HG02610 (cell line): ENCODE results near the gene TDRD5.
"Not testable (repeated sequence)": the region's sequence is repeated elsewhere in the genome, so short reads cannot be mapped to it uniquely, and the experiment has no call there.

Source experiments
- ATAC-seq: cut with Tn5 transposase; IDR thresholded peaks from one replicate; pipeline ENCODE4 v1.9.1; 2021; ENCODE audit warnings: mild to moderate bottlenecking, moderate library complexity; ENCODE audit not compliant: unreplicated experiment

Gene TDRD5

DNA sequence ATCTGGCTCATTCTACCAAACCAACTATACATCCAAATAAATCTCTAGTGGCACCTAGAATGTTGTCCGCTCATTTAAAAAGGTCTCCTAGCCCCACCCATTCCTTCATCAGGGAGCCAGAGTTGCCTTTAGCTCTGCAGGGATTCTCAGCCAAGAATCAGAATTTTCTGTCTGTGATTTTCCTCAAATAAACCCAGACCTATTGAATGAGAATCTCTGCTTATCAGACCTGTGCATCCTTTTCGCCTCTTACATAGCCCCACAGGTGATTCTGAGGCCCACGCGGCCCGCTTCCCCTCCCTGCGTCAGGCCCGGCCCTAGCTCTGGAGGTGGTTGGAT is 410 bp upstream of the TDRD5 start:
- ATAC-seq = no peak

DNA sequence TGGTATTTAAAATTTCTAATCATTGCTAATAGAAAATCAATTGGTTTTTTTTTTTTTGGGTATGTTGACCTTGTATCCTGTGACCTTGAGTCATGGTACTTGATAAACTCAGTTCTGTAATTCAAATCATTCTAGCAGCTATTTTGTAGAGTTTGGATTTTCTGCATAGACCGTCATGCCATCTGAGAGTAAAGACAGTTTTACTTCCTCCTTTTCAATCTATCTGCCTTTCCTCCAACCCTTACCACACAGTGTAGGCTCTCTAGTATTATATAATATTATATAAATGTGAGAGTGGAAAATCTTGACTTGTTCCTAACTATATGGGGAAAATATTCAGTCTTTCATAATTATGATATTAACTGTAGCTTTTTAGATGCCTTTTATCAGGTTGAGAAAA is 7.0 kb downstream of the TDRD5 start:
- ATAC-seq = no peak

DNA sequence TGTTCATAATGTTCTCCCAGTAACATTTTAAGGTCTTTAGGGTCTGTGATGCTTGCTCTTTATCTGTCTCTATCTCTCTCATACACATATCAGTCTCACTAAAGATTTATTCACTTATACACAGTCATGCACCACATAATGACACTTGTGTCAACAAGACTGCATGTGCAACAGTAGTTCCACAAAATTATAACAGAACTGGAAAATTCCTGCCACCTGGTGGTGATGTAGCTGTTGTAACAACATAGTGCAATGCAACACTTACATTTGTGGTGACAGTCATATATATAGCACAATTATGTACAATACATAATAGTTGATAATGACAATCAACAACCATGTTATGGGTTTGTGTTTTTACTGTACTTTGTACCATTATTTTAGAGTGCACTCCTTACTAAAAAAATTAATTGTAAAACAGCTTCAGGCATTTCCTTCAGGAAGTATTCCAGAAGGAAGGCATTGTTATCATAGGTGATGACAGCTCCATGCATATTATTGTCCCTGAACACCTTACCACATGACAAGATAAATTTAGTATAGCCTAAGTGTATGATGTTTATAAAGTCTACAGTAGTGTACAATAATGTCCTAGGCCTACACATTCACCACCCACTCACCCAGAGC is 8.1 kb downstream of the TDRD5 start:
- no peak for ATAC-seq

DNA sequence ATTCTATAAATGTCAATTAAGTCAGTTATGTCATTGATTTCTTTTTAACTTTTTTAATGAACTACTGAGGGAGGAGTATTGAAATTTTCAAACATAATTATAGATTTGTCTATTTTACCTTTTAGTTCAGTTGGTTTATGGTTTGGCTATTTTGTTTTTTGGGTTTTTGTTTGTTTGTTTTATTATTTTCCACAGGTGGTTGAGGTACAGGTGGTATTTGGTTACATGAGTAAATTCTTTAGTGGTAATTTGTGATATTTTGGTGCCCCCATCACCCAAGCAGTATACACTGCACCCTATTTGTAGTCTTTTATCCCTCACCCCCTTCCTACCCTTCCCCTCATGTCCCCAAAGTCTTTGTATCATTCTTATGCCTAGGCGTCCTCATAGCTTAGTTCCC is 9.5 kb downstream of the TDRD5 start:
- no peak for ATAC-seq

DNA sequence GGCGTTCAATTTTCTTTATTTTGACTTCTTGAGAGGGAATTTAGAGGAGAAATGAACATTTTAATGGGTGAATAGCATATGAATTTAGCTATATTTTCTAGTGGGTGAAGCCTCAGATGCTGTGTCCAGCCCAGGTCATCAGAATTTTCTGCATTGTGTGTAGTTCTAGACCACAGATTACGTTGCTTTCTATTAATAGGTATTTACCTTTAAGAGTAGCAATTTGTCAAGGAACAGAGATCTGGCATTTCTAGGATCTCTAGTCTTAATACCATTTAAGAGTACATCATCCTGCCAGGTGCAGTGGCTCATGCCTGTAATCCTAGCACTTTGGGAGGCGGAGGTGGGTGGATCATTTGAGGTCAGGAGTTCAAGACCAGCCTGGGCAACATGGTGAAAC is 20.7 kb downstream of the TDRD5 start:
- no peak for ATAC-seq

DNA sequence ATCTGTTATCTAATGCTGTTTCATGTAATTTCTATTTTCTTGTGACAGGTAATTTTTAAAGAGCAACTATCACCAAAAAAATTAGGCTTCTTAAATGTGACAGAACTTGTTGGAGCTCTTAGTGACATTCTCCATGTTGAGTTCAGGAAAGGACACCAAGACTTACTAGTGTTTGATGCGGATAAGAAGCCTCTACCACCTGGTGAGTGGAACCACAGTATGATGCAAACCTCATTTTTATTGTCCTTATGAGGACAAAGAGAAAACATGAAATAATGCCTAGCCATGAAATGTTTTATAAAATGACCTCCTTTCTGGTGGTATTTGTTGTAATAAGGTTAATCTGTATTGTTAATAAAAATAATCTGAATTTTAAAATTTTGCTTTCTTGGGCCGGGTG is 39.1 kb downstream of the TDRD5 start:
- no peak for ATAC-seq

DNA sequence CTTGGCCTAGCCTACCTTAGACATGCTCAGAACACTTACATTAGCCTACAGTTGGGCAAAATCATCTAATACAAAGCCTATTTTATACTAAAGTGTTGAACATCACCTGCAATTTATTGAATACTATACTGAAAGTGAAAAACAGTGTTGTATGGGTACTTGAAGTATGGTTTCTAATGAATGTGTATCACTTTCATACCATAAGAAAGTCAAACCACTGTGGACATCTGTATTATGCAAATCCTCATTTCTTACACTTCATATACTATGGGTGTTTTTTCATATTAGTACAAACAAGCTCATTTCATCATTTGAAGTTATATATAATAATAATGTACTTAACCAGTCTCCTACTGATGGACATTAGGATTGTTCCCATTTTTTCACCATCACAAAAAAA is 41.2 kb downstream of the TDRD5 start:
- peak; percentile 45 for ATAC-seq

DNA sequence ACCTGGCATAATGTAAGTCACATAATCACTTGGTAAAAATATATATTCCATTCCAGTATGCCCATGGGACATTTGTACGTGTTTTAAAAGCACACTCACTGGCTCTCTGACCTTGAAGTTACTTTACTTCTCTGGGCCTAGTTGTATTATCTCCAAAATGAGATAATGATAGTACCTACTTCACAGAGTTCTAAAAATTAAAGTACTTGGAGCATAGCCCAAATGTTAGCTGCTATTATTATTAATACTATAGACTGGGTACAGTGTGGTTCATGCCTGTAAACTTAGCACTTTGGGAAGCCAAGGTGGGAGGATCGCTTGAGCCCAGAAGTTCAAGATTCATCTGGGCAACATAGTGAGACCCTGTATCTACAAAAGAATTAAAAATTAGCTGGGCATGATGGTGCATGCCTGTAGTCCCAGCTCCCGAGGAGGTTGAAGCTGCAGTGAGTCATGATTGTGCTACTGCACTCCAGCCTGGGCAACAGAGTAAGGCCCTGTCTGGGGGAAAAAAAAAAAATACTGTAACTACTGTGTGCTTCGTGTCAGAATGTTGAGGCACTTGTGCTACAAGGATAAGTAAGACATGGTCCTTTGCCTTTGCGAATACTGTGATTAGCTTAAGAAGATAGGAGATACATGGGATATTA is 45.7 kb downstream of the TDRD5 start:
- ATAC-seq = no peak

DNA sequence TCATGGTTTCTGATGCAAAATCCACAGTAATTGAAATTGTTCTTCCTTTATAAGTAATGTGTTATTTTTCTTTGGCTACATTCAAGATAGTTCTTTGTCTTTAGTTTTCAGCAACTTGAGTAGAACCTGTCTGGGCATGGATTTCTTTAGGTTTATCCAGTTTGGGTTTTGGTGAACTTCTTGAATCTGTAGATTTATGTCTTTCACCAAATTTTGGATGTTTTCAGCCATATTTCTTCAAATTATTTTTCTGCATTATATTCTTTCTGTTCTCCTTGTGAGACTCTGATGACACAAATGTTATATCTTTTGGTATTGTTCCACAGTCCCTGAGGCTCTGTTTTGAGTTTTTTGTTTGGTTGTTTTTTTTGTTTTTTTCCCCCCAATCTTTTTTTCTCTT is 69.4 kb downstream of the TDRD5 start:
- no peak for ATAC-seq

DNA sequence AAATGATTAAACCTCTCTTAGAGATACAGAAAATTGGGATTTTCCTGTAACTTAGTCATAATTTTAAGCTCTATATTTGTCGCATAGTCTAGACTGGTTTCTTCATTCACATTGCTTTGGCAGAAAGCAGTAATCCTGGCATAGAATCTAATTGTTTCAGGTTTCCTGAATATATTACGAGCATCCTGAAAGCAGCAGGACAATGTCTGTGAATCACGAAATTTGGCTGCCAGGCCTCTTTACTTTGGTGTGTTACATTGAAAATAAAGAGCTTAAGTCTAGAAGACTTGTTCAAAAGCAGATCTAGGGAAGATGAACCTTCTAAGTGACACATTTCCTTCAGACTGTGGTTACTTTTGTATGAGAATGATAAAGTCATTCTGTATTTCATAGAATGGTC is 72.2 kb downstream of the TDRD5 start:
- ATAC-seq = no peak

DNA sequence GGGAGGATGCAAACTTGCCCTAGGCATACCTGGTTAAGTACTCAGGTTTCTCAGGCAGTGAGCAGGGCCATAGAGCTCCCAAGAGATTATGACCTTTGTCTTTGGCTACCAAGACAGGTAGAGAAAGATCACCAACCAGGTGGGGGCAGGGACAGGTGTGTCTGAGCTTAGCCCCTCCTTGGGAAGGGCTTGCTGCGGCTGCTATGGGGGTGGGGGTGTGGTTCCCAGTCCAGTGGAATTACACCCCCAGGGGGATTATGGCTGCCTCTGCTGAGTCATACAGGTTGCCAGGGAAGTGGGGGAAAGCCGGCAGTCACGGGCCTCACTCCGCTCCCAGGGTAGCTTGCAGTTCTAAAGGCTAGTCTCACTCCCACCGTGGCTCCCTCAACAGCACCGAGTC is 86.2 kb downstream of the TDRD5 start:
- ATAC-seq = no peak

DNA sequence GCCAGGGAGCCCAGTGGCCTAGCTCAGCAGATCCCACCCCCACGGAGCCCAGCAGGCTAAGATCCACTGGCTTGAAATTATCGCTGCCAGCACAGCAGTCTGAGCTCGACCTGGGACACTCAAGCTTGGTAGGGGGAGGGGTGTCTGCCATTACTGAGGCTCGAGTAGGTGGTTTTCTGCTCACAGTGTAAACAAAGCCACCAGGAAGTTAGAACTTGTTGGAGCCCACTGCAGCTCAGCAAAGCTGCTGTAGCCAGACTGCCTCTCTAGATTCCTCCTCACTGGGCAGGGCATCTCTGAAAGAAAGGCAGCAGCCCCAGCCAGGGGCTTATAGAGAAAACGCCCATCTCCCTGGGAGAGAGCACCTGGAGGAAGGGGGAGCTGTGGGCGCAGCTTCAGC is 102.9 kb downstream of the TDRD5 start:
- not testable (repeated sequence) for ATAC-seq

DNA sequence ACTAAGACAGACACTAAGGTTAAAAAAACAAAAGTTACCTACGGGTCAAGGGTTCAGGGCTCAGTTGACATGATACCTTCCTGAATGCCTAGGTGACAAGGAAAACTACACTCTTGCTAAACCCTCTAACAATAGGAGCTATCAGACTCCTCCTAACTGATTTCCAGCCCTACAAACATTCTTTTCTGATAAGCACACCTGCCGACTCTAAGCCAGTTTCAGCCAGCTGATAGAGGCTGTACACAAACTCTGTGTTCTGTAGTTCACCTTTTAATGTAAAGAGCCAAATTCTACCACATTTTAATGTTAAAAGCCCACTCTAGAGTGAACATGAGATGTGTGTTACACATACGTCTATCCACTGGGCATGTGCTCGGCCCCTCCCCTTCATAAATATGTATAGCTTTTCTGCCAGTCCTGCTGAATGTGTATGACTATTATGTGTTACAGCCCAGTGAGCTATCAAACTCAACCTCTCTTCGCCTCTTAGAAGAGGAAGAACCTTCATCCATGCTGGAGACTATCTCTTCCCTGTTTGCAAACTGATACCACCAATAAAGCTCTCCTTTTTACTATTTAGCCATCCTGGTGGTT is 111.4 kb downstream of the TDRD5 start:
- no peak for ATAC-seq

DNA sequence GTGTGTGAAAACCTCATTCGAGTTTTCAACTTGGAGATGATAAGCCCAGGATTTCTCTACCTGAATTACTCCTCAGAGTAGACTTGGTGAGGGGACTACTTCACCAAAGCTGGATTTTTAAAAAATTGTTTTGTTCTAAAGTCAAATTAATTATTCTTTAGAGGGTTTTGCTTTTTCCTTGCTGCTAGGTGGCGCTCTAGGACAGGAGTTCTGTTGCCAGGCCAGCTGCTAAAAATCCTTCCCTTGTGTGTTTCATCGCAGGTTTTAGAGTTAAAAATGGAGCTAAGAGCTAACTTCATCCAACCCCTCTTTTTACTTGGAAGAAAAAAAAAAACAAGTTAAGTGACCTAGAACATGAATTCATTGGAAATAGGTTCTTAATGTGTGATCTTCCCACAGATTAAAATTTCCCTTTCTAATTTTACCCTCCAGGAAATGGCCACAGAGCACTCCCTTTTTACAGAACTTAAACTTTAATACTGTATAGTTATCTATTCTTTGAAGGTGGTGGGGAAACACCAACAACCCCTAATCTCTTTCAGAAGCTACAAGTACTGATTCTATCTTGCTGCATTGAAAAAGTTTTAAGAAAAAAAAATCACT is 114.8 kb downstream of the TDRD5 start:
- ATAC-seq = no peak

DNA sequence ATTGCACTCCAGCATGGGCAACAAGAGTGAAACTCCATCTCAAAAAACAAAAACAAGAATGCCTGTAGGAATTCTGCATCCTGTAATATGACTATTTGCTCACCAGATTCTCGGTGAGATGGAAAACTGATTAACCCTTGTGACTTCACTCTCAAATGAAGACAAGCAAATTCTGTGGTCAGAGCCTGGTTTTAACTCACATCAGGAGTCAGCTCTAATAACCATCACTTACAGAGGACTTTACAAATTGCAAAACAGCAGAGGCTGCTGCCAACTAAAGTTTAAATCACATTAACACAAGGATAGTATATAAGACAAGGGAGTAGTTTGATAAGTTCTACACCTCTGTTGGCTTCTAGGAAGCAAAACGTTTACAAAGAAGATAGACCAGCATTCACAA is 115.8 kb downstream of the TDRD5 start:
- ATAC-seq = no peak

DNA sequence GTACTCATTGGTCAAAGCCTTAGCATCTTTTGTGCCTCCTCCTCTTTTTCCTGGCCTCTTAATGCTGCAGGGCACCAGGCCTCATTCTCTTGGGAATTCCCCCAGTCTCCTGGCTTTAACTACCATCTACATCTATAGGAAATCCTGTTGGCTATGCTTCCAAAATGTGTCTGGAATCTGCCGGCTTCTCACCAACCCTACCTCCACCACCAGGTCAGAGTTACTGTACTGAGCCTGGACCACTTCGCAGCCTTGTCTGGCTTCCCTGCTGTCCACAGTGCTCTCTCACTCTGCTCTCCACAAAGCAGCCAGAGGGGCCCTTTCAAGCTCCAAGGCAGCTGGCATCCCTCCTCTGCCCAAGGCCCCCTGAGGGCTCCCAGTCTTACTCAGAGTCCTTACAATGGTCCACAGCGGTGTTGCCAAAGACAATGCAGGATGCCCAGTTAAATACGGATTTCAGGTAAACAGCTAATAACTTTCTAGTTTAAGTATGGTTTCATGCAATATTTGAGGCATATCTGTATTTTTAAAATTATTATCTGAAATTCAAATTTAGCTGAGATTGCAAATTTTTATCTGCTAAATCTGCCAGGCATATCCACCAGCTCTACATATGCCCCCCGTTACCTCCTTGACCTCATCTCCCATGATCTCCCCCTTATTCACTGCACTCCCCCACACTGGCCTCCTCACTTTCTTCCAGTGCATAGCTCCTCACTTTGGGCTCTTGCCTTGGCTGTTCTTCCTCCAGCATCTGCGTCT is 117.0 kb downstream of the TDRD5 start:
- ATAC-seq = no peak

DNA sequence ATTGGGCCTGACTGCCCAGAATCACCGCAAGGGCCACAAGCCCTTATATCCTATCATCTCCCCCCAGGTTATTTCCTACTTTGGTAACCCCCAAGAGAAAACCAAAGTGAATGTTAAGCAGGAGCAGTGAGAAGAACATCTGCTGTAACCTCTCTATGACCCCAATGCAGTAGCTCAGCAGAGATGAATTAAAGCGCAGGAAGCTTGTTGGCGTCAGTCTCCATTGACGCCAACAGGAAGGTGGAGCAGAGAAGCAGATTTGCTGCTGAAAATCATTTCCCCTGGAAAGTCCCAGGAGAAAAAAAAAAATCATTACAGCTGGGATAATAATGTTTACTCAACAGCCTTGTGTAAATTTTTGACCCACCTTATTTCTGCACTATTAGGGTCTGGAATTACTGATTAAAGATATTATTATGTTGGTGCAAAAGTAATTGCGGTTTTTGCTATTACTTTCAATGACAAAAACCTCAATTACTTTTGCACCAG is 118.3 kb downstream of the TDRD5 start:
- peak; percentile 88 for ATAC-seq

DNA sequence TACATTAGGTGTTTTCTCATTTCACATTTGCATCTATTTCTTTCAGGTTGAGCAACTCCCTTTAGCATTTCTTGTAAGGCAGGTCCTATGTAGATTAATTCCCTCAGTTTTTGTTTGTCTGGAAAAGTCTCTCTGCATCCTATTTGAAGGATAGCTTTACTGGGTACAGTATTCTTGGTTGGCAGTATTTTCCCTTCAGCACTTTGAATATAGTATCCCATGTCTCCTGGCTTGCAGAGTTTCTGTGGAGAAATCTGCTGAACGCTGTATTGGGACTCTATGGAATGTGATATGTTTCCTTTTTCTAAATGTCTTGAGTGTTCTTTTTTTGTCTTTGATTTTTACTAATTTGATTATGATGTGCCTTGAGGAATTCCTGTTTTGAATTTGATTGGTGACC is 122.5 kb downstream of the TDRD5 start:
- no peak for ATAC-seq

DNA sequence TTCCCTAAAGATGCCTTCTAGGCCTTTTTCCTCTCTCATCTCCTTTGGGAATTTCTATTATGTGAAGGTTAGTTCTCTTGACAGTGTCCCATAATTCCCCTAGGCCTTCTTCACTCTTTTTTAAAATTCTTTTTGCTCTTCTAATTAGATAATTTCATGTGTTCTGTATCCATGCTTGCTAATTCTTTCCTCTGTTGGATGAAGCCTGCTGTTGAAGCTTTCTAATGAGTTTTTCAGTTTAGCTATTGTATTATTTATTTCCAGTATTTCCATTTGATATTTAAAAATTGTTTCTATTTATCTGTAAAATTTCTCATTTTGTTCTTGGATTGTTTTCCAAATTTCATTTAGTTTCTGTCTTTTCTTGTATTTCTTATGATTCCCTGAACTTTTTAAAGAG is 123.0 kb downstream of the TDRD5 start:
- ATAC-seq = no peak

DNA sequence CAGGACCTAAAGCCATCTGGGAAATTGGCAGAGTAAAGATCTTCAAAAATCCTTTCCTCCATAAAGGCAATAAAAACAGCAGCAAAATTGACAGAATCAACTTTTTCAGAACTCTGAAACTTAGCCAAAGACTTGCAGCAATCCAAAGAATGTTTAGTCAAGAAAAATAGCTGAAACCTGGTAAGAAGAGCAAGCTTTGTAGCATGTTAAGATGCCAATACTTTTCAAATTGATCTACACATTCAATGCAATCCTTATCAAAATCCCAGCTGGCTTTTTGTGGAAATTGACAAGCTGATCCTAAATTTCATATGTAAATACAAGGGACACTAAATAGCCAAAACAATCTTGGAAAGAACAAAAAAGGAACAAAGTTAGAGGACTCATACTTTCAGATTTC is 127.6 kb downstream of the TDRD5 start:
- no peak for ATAC-seq

DNA sequence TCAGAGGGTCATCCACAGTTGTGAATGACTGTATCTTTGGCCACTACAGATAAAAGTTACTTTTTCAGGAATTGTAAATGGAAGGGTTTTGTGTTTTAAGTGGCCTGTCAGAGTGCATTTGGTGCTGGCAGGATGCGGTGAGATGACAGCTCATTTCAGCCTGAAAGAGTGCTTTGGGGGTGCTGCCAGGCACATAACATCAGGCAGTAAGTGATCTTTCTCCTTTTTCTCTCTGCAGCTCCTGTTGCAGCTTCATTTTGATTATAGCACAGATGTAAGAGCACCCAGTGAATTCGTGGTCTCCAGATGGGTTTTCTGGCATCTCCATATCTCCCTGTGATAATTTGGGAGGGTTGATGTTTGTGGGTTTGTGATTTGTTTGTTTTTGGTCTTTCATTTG is 136.6 kb downstream of the TDRD5 start:
- no peak for ATAC-seq

DNA sequence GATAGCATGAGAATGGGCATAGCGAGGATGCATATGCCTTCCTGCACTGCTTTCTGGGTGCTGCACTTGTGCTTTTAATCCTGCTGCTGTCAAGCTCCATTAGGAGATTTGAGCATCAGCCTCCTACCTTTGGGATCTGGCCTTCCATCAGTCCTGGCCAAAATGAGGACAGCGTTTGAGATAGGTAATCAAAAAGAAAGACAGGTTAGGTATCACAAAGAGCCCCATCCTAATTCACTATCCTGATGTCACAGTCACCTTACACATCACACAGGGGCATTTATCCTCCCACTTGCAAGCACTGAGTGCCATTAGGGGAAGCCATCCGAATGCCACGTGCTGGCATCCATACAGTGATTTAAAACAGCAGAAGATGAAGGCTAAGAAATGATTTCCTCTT is 138.2 kb downstream of the TDRD5 start:
- no peak for ATAC-seq
